ENCODE results near the gene GDF10.

Gene GDF10

GRCh38 chr10:47353351-47353750 is 53.4 kb downstream of the GDF10 start:
- no peak for DNase-seq (ENCODE audit: low spot score)

- no peak for DNase-seq (ENCODE audit: low spot score)
Measured at GRCh38 chr10:47354165-47354564, 54.2 kb downstream of the GDF10 start.

- no peak for DNase-seq (ENCODE audit: low spot score)
Measured at GRCh38 chr10:47354900-47355299, 54.9 kb downstream of the GDF10 start.

- DNase-seq (ENCODE audit: low spot score) = no peak
Measured at GRCh38 chr10:47356708-47357107, 56.7 kb downstream of the GDF10 start.

GRCh38 chr10:47357131-47357582 is 57.2 kb downstream of the GDF10 start:
- DNase-seq (ENCODE audit: low spot score) = no peak

- DNase-seq (ENCODE audit: low spot score) = no peak
Measured at GRCh38 chr10:47357911-47358310, 57.9 kb downstream of the GDF10 start.

DNA sequence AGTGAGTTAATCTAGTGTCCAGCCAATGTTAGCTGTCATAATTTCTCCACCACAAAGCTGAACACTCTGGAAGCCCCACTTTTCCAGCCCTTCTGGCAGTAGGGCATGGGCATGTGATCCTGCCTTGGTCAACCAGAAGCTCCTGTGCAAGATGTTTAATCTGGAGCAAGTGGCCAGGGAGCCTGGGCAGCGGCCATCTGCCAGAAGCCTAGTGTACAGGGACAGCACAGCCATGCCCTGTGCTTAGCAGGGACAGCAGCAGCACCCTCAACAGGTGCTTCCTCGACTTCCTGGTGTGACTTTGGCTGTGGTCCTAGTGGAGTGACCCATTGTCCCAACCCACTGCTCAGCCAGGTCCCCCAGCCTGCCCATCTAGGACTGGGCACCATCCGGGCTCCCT is 58.5 kb downstream of the GDF10 start:
- DNase-seq (ENCODE audit: low spot score) = no peak

DNA sequence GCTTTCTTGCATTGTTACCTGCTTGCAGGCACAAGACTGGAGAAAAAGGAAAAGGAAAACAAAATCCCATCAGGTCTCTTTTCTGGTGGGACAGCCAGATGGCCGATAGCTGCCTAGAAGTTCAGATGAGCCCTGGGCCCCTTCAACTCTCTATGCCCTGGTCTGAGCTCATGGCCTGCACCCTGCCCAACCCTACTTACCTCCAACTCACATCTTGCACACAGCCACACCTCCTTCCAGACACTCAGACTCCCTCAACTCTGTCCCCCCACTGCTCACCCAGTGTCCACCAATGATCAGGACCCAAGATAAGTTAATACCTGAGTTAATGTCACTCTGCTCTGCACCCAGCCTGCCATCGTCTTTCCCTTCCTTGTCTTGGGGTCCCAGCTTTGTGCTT is 59.1 kb downstream of the GDF10 start:
- no peak for DNase-seq (ENCODE audit: low spot score)

GRCh38 chr10:47359626-47360418 is 59.8 kb downstream of the GDF10 start:
- DNase-seq (ENCODE audit: low spot score) = no peak

DNA sequence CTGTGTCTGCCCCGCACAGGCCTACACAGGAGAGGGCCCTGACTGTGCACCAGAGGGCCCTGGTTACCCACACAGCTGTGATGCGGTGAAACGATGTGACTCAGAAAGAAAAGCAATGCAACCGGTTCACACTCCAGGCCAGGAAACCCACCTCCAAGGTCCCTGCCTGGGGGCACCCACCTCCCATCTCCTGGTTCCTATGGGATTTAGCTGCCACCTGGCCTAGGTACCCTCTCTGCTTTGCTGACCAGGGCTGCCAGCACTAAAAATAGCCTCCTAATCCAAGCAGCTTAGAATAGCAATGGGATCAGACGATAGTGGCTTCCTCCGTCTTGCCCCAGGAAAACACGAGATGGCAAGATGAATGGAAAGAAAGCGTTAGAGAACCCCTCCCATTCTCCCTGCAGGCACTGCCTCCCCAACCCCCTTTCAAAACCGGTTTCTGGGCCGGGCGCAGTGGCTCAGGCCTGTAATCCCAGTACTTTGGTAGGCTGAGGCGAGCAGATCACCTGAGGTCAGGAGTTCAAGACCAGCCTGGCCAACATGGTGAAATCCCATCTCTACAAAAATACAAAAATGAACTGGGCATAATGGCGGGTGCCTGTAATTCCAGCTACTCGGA is 60.5 kb downstream of the GDF10 start:
- DNase-seq (ENCODE audit: low spot score) = no peak

GRCh38 chr10:47361293-47361692 is 61.3 kb downstream of the GDF10 start:
- DNase-seq (ENCODE audit: low spot score) = no peak

GRCh38 chr10:47362199-47362598 is 62.2 kb downstream of the GDF10 start:
- DNase-seq (ENCODE audit: low spot score) = no peak

All from putamen (tissue), 1 donor.